ENCODE data around the gene SLC4A4. TPM values are rescaled to one million over a fixed set of nuclear protein-coding genes. Genes with fewer than 3 reads are reported as not detected.

Gene SLC4A4
- total RNA-seq, 4 donors from 2014 or later: 6.6 to 26.8 (median 25.3) TPM

DNA sequence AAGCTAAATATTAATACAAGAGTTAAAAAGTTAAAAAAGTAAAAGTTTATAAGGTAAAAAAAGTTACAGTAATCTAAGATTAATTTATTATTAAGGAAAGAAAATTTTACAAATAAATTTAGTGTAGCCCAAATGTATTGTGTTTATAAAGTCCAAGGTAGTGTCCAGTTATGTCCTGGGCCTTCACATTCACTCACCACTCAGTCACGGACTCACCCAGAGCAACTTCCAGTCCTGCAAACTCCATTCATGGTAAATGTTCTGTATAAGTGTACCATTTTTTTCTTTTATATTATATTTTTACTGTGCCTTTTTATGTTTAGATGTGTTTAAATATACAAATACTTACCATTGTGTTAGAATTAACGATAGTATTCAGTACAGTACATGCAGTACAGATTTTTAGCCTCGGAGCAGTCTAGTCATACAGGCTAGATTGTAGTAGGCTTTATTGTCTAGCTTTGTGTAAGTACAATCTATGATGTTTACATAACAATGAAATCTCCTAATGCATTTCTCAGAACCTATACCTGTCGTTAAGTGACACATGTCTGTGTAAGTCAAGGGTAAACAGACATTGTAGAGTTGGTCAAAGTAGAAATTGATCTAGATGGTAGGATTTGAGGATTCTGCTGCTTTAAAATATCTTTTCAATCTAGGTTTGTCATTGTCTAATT is 247.4 kb downstream of the SLC4A4 start:
- Histone ChIP-seq H3K27me3 (no peaks in the 10 kb centered on the region), H3K36me3 (no peaks in the 10 kb centered on the region), H3K9me3 (no peaks in the 10 kb centered on the region), H3K27ac (no peak overlapping the region), H3K4me1 (no peaks in the 10 kb centered on the region), H3K4me3 (no peak overlapping the region)
- TF ChIP-seq, protein P1, sequence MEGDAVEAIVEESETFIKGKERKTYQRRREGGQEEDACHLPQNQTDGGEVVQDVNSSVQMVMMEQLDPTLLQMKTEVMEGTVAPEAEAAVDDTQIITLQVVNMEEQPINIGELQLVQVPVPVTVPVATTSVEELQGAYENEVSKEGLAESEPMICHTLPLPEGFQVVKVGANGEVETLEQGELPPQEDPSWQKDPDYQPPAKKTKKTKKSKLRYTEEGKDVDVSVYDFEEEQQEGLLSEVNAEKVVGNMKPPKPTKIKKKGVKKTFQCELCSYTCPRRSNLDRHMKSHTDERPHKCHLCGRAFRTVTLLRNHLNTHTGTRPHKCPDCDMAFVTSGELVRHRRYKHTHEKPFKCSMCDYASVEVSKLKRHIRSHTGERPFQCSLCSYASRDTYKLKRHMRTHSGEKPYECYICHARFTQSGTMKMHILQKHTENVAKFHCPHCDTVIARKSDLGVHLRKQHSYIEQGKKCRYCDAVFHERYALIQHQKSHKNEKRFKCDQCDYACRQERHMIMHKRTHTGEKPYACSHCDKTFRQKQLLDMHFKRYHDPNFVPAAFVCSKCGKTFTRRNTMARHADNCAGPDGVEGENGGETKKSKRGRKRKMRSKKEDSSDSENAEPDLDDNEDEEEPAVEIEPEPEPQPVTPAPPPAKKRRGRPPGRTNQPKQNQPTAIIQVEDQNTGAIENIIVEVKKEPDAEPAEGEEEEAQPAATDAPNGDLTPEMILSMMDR (IDR thresholded peaks at IDR 0.05): no peak
- TF ChIP-seq POLR2A (IDR thresholded peaks at IDR 0.05): no peak
- no peak for DNase-seq

DNA sequence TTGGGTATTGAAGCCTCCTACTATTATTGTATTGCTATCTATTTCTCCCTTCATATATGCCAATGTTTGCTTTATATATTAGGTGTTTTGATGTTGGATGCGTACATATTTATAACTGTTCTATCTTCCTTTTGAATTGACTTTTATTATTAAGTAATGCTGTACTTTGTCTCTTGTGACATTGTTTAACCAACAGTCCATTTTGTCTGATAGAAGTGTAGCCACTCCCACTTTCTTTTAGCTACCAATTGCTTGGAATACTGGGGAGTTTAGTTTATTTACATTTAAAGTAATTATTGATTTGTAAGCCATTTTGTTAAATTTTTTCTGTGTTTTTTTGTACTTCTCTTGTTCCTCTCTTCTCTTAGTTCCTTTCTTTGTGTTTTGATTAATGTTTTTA is 249.2 kb downstream of the SLC4A4 start:
- TF ChIP-seq, protein P1 (IDR thresholded peaks at IDR 0.05): no peak
- TF ChIP-seq POLR2A (IDR thresholded peaks at IDR 0.05): no peak
- H3K27me3 ChIP-seq: no peaks in the 10 kb centered on the region
- H3K9me3 ChIP-seq: no peaks in the 10 kb centered on the region
- H3K36me3 ChIP-seq: no peaks in the 10 kb centered on the region
- DNase-seq: no peak
- no peak overlapping the region for H3K4me3 ChIP-seq
- H3K4me1 ChIP-seq: no peaks in the 10 kb centered on the region
- H3K27ac ChIP-seq: no peak overlapping the region

DNA sequence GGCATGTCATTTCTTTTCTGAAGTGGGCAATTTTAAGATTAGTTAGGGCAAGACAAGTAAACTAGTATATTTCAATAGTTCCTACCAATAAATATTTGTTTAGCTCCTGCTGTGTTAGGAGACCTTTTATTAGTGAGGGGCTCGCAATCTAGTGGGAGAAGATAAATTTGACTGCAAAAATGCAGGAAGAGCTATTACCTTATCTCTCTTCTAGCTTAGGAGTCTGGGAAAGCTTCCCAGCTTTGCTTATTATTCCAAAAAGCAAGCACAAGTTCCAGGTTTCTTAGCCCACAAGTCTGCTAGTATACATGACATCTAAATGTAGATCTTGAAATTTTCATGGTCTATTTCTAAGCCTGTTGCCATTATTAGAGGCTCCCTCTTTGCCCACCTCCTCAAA is 254.0 kb downstream of the SLC4A4 start:
- Histone ChIP-seq H3K27ac (no peak overlapping the region), H3K36me3 (no peaks in the 10 kb centered on the region), H3K27me3 (no peaks in the 10 kb centered on the region), H3K4me1 (no peaks in the 10 kb centered on the region), H3K9me3 (no peaks in the 10 kb centered on the region), H3K4me3 (no peak overlapping the region)
- no peak for DNase-seq
- TF ChIP-seq, protein P1 (IDR thresholded peaks at IDR 0.05): no peak
- no peak for TF ChIP-seq POLR2A (IDR thresholded peaks at IDR 0.05)

DNA sequence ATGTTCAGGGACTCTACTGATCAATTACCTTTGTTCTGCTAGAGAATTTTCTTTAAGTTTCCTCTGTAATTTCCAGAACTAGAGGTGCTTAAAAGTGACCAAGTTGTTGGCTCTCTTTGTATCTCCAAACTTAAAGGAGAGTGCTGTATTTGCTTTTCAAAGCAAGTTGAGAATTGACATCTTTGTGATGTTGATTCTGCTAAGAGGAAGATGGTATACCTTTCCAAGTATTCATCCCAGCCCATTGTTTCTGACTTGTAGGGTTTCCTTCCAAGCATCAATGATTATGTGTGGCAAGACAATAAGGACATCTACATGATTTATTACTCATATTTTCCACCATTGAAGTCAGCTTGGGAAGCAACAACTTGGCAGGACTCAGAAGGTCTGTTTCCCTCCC is 254.5 kb downstream of the SLC4A4 start:
- H3K4me1 ChIP-seq: no peaks in the 10 kb centered on the region
- no peak overlapping the region for H3K4me3 ChIP-seq
- H3K36me3 ChIP-seq: no peaks in the 10 kb centered on the region
- no peak for DNase-seq
- TF ChIP-seq, protein P1 (IDR thresholded peaks at IDR 0.05): no peak
- no peak for TF ChIP-seq POLR2A (IDR thresholded peaks at IDR 0.05)
- no peak overlapping the region for H3K27ac ChIP-seq
- no peaks in the 10 kb centered on the region for H3K27me3 ChIP-seq
- no peaks in the 10 kb centered on the region for H3K9me3 ChIP-seq

DNA sequence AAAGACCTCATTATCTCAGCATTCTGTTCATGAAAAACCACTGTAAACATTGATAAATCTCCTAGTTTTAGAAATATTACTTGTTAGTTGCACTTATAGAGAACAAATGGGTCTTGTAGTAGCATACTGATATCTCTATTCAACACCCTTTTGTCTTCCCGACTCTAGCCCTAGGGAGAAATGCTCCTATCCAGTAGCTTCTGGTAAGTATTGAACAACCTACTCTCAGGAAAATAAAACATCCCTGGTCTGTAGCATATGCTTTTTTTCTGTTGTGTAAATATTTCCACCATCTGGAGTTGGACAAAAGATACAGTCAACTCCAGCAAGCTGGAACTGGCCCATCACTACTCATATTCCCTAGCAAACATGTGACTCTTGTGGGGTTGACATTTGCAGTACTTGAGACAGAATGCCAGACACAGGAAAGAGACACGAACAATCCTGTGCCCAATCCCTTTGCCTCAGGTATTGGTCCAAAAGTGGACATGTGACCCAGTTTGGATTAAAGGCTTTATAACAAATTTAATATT is 256.8 kb downstream of the SLC4A4 start:
- H3K27ac ChIP-seq: no peak overlapping the region
- no peak for DNase-seq
- H3K9me3 ChIP-seq: no peaks in the 10 kb centered on the region
- TF ChIP-seq, protein P1 (IDR thresholded peaks at IDR 0.05): no peak
- TF ChIP-seq POLR2A (IDR thresholded peaks at IDR 0.05): no peak
- no peaks in the 10 kb centered on the region for H3K36me3 ChIP-seq
- H3K27me3 ChIP-seq: no peaks in the 10 kb centered on the region
- no peaks in the 10 kb centered on the region for H3K4me1 ChIP-seq
- H3K4me3 ChIP-seq: no peak overlapping the region

Data from Peyer's patch (tissue), 4 donors.